Peyer's patch (tissue), 4 donors: ENCODE measurements around the gene FAM83G. TPM values are rescaled to one million over a fixed set of nuclear protein-coding genes. Genes with fewer than 3 reads are reported as not detected.
"Not testable (repeated sequence)": the region's sequence is repeated elsewhere in the genome, so short reads cannot be mapped to it uniquely, and the experiment has no call there.

Experiments used
- DNase-seq, 3 donors: peaks; one replicate each; pipeline ENCODE4 v3.0.0-alpha.2; 2017 to 2019
- H3K27ac ChIP-seq, 4 donors: fragments of 200-600 bp; sonication (generic); one replicate each; pipeline ENCODE4 v1.5.1; 2016 to 2019
- H3K27me3 ChIP-seq, 2 donors: fragments of 200-600 bp; sonication (generic); one replicate each; pipeline ENCODE4 v1.5.1; 2019
- H3K36me3 ChIP-seq, 3 donors: fragments of 200-600 bp; sonication (generic); one replicate each; pipeline ENCODE4 v1.5.1; 2016 to 2019
- H3K4me1 ChIP-seq, 4 donors: fragments of 200-600 bp; sonication (generic); one replicate each; pipeline ENCODE4 v1.5.1; 2016 to 2019
- H3K4me3 ChIP-seq, 4 donors: fragments of 200-600 bp; sonication (generic); 1 replicate in 3 of 4; 2 replicates in 1 of 4; pipeline ENCODE4 v1.5.1; 2016 to 2019; ENCODE audit warnings: mild to moderate bottlenecking in 1 of 4
- H3K9me3 ChIP-seq, 4 donors: fragments of 200-600 bp; sonication (generic); one replicate each; pipeline ENCODE4 v1.5.1; 2016 to 2019; ENCODE audit warnings: mild to moderate bottlenecking in 1 of 4
- POLR2A ChIP-seq, 2 donors: fragments of 450-650 bp; IDR thresholded peaks; one replicate each; pipeline ENCODE4 v1.5.1; 2017; ENCODE audit warnings: antibody characterized with exemption in 2 of 2, mild to moderate bottlenecking in 2 of 2, moderate library complexity in 2 of 2
- total RNA-seq, 4 donors: library from RNA; depleted of rRNA; stranded (reverse); fragments of >200 nt; gene quantifications; one replicate each; pipeline ENCODE4 v1.1.0, GENCODE V29; 2016
- TF ChIP-seq, protein P1 (sequence below), 6 experiments: fragments of 450-650 bp in 4 of 6; fragments of 200-600 bp in 2 of 6; sonication (generic) in 1 of 6; IDR thresholded peaks; one replicate each; pipeline ENCODE4 v1.5.1; 2017 to 2019; ENCODE audit warnings: antibody characterized with exemption in 6 of 6, mild to moderate bottlenecking in 3 of 6, moderate library complexity in 1 of 6

The FAM83G gene
- total RNA-seq, 4 donors from 2014 or later = 9.9 to 48.4 (median 37.4) TPM

GRCh38 chr17:18959071-18959844, 45.3 kb downstream of the FAM83G start:
- no peak overlapping the region for H3K27ac ChIP-seq
- H3K4me3 ChIP-seq = no peak overlapping the region
- H3K36me3 ChIP-seq = no peaks in the 10 kb centered on the region
- no peaks in the 10 kb centered on the region for H3K4me1 ChIP-seq
- no peaks in the 10 kb centered on the region for H3K27me3 ChIP-seq
- no peak for TF ChIP-seq POLR2A (IDR thresholded peaks at IDR 0.05)
- TF ChIP-seq, protein P1, sequence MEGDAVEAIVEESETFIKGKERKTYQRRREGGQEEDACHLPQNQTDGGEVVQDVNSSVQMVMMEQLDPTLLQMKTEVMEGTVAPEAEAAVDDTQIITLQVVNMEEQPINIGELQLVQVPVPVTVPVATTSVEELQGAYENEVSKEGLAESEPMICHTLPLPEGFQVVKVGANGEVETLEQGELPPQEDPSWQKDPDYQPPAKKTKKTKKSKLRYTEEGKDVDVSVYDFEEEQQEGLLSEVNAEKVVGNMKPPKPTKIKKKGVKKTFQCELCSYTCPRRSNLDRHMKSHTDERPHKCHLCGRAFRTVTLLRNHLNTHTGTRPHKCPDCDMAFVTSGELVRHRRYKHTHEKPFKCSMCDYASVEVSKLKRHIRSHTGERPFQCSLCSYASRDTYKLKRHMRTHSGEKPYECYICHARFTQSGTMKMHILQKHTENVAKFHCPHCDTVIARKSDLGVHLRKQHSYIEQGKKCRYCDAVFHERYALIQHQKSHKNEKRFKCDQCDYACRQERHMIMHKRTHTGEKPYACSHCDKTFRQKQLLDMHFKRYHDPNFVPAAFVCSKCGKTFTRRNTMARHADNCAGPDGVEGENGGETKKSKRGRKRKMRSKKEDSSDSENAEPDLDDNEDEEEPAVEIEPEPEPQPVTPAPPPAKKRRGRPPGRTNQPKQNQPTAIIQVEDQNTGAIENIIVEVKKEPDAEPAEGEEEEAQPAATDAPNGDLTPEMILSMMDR (IDR thresholded peaks at IDR 0.05) = no peak
- peak in 1 of 3 donors; percentile 46 for DNase-seq
- no peaks in the 10 kb centered on the region for H3K9me3 ChIP-seq

- no peaks in the 10 kb centered on the region for H3K36me3 ChIP-seq
- no peak for TF ChIP-seq POLR2A (IDR thresholded peaks at IDR 0.05)
- TF ChIP-seq, protein P1 (IDR thresholded peaks at IDR 0.05) = no peak
- DNase-seq = no peak
- H3K4me3 ChIP-seq = no peak overlapping the region
- H3K27ac ChIP-seq = no peak overlapping the region
- no peaks in the 10 kb centered on the region for H3K9me3 ChIP-seq
- H3K27me3 ChIP-seq = no peaks in the 10 kb centered on the region
- H3K4me1 ChIP-seq = no peaks in the 10 kb centered on the region
Observed at GRCh38 chr17:18958611-18959010, 46.0 kb downstream of the FAM83G start.

DNA sequence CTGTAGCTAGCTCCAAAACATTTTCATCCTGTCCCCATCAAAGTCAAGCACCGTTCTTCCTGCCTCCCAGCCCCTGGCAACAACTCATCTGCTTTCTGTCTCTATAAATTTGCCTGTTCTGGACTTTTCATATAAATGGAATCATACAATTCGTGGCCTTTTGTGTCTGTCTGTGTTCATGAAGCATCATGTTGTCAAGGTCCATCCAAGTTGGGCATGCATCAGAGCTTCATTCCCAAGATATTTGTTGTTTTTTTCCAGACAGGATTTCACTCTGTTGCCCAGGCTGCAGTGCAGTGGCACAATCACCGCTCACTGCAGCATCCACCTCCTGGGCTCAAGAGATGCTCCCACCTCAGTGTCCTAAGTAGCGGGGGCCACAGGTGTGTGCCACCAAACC, 46.7 kb downstream of the FAM83G start:
- Histone ChIP-seq H3K27me3 (no peaks in the 10 kb centered on the region), H3K27ac (no peak overlapping the region), H3K36me3 (no peaks in the 10 kb centered on the region), H3K4me3 (no peak overlapping the region), H3K4me1 (no peaks in the 10 kb centered on the region), H3K9me3 (no peaks in the 10 kb centered on the region)
- DNase-seq = no peak
- TF ChIP-seq, protein P1 (IDR thresholded peaks at IDR 0.05) = no peak
- no peak for TF ChIP-seq POLR2A (IDR thresholded peaks at IDR 0.05)

DNA sequence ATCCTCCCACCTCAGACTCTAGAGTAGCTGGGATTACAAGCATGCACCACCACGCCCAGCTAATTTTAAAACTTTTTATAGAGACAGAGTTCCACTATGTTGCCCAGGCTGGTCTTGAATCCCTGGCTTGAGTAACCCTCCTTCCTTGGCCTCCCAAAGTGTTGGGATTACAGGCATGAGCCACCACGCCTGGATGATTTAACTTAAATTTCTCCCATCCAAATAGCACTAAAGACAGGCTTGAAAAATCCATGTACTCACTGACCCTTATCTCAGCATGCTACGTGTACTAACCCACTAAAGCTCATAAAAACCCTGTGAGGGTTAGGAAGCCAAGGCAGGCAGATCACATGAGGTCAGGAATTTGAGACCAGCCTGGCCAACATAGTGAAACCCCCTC, 48.0 kb downstream of the FAM83G start:
- Histone ChIP-seq H3K27ac (no peak overlapping the region), H3K27me3 (no peaks in the 10 kb centered on the region), H3K9me3 (no peaks in the 10 kb centered on the region), H3K4me3 (no peak overlapping the region), H3K4me1 (no peaks in the 10 kb centered on the region), H3K36me3 (no peaks in the 10 kb centered on the region)
- TF ChIP-seq, protein P1 (IDR thresholded peaks at IDR 0.05) = no peak
- no peak for TF ChIP-seq POLR2A (IDR thresholded peaks at IDR 0.05)
- DNase-seq = no peak

DNA sequence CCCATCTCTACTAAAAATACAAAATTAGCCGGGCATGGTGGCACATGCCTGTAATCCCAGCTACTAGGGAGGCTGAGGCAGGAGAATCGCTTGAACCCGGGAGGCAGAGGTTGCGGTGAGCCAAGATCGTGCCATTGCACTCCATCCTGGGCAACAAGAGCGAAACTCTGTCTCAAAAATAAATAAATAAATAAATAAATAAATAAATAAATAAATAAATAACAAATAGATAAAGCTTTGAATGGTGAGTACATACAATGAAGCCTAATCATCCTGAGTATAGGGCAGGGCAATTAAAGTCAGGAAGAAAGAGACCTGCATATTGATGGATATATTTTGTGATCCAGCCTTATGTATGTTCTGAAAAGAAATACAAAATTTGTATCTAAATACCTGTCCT, 48.5 kb downstream of the FAM83G start:
- H3K9me3 ChIP-seq, H3K27ac ChIP-seq, H3K4me3 ChIP-seq, DNase-seq, H3K27me3 ChIP-seq, H3K4me1 ChIP-seq, H3K36me3 ChIP-seq: not testable (repeated sequence)

- Histone ChIP-seq H3K4me1 (no peaks in the 10 kb centered on the region), H3K27me3 (no peaks in the 10 kb centered on the region), H3K27ac (no peak overlapping the region), H3K36me3 (no peaks in the 10 kb centered on the region), H3K4me3 (no peak overlapping the region), H3K9me3 (no peaks in the 10 kb centered on the region)
- TF ChIP-seq, protein P1 (IDR thresholded peaks at IDR 0.05) = no peak
- no peak for TF ChIP-seq POLR2A (IDR thresholded peaks at IDR 0.05)
- no peak for DNase-seq
Observed at GRCh38 chr17:18955009-18955408, 49.6 kb downstream of the FAM83G start.
